Measurements from ENCODE around the gene CDH13.

- TF ChIP-seq CTCF (IDR thresholded peaks at IDR 0.05) (no peak), POLR2A (IDR thresholded peaks at IDR 0.05) (no peak)
Measured at GRCh38 chr16:82660966-82661365, 34.2 kb downstream of the CDH13 start.

All from adrenal gland (tissue), 5 donors.